IPS DF 6.9 (cell line): Measurements from ENCODE around the gene FNDC3B.
A peak's percentile ranks its signal among the peaks of the same experiment; 100 is the strongest.

Experiments
- DNase-seq: peaks from one replicate; pipeline ENCODE4 v3.0.0-alpha.2; 2013; ENCODE audit warnings: low read depth, low spot score
- H3K27ac ChIP-seq: one replicate; pipeline ENCODE4 v1.5.1; 2013; ENCODE audit warnings: low read length, control low read depth
- H3K27me3 ChIP-seq: 2 replicates; pipeline ENCODE4 v1.6.1; 2013; ENCODE audit warnings: mild to moderate bottlenecking, low read length; ENCODE audit not compliant: control insufficient read depth, insufficient read depth
- H3K36me3 ChIP-seq: 2 replicates; pipeline ENCODE4 v1.6.1; 2013; ENCODE audit warnings: low read length; ENCODE audit not compliant: control insufficient read depth, insufficient read depth
- H3K4me1 ChIP-seq: 2 replicates; pipeline ENCODE4 v1.6.1; 2013; ENCODE audit warnings: low read length; ENCODE audit not compliant: control insufficient read depth, insufficient read depth
- H3K4me3 ChIP-seq: 2 replicates; pipeline ENCODE4 v1.5.1; 2013; ENCODE audit warnings: mild to moderate bottlenecking, low read length
- H3K9me3 ChIP-seq: 2 replicates; pipeline ENCODE4 v1.6.1; 2013; ENCODE audit warnings: low read length, inconsistent platforms; ENCODE audit not compliant: control insufficient read depth, insufficient read depth
- WGBS: extraction: QIAGEN DNeasy Blood & Tissue Kit; methylation state at CpG from one replicate; pipeline ENCODE4 v1.1.7; 2013; ENCODE audit warnings: mixed read lengths, missing lambda C conversion rate; ENCODE audit not compliant: insufficient read length, insufficient coverage; 5-methylcytosine and 5-hydroxymethylcytosine counted together

FNDC3B gene

DNA sequence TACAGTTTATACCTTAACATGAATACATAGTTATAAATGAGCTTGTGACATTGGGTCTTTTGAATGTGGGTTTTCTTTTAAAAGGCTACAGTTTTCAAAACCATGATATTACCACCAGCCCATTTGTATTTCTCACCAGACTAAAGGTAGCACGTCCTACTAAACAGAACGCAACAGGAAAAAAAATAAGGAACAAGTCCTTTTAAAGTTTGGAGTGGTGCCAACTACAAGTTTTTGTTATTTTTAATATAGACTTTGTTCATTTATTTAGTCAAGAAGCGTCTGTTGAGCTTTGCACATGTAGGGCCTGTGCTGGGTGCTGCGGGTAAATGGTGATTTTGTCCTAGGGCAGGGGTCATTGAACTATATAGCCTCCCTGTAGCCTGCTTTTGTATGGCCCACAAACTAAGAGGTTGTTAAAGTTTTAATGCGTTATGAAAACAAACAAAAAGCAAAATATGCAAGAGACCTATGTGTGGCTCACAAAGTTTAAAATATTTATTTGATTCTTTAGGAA, 244.5 kb downstream of the FNDC3B start:
- Histone ChIP-seq H3K9me3 (no peaks in the 10 kb centered on the region), H3K4me3 (no peak overlapping the region), H3K27me3 (no peaks in the 10 kb centered on the region), H3K4me1 (no peaks in the 10 kb centered on the region), H3K36me3 (peaks cover 2% of the 10 kb centered on the region; the same call in 1 of the 2 replicates), H3K27ac (no peak overlapping the region)
- WGBS = no CpG with 5 or more reads among the region's 5 CpGs
- DNase-seq = no peak

DNA sequence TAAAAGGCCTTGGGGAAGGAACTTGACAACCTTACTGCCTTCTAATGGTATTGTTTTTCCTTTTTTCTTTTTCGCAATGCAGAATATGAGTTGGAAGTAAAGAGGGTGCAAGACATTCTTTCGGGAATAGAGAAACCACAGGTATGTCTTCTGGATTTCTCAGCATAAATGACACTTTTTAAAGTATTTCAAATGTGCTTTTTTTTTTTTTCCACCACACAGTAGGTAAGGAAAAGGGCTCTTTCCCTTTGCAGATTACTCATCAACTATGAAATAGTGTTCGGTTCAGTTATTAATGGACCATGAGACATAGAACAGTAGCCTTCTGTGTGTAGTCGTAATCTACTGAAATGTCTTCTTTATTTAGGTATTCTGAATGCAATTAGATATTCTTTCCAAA, 246.5 kb downstream of the FNDC3B start:
- Histone ChIP-seq H3K36me3 (peaks cover 2% of the 10 kb centered on the region; the same call in 1 of the 2 replicates), H3K27me3 (no peaks in the 10 kb centered on the region), H3K4me1 (no peaks in the 10 kb centered on the region), H3K27ac (no peak overlapping the region), H3K9me3 (no peaks in the 10 kb centered on the region), H3K4me3 (no peak overlapping the region)
- no CpG with 5 or more reads among the region's 4 CpGs for WGBS
- DNase-seq = no peak

DNA sequence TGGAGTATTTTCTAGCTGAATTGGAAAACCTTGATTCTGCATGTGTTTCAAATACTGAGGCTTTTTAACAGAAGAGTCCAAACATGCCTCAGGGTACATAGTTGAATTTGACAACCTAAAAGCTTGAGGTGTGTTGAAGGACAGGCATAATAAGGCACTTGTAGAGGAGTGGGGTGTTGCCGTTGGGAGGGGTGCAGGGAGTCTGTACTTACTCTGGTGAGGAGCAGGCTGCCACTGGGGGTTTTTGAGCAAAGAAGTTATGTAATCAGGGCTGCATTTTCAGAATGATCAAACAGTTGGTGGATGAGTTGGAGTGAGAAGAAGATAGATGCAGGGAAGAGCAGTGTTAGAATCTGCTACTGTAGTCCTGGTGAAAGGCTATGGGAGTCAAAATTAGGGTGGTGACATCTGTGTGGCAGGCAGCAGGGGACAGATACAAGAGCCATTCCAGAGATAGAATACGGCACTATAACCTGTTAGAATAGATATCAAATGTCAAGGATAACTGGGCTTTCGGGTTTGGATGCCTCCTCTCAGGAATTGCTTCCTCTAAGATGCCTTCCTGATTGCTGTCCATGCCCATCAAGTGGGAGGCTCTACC, 247.3 kb downstream of the FNDC3B start:
- Histone ChIP-seq H3K27ac (no peak overlapping the region), H3K36me3 (peaks cover 2% of the 10 kb centered on the region; the same call in 1 of the 2 replicates), H3K27me3 (no peaks in the 10 kb centered on the region), H3K4me3 (no peak overlapping the region), H3K4me1 (no peaks in the 10 kb centered on the region), H3K9me3 (no peaks in the 10 kb centered on the region)
- no CpG with 5 or more reads among the region's 3 CpGs for WGBS
- no peak for DNase-seq

DNA sequence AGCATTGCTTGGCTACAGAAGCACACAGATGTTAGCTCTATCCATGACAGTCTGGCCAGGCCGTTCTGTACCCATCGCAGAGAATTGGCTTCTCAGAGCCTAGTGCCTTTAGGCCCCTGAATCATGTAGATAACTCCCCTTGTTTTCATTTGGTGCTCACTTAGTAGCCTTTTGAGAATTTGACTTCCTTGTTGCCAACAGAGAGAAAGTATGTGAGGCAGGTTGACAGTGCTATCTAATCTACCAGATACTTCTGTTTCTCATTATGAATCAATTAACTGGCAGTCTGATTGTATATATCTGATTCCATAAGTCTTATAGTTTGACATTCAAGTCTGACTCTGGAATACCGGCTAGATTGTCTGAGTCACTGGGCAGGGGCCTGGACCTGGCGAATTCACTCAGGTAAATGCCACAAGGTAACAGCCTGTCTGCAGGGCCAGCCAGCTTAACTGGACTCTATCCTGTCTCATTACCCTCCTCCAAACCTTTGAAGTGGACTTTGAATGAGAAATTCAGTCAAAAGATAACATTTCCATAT, 248.6 kb downstream of the FNDC3B start:
- Histone ChIP-seq H3K36me3 (peaks cover 2% of the 10 kb centered on the region; the same call in 1 of the 2 replicates), H3K4me3 (no peak overlapping the region), H3K27me3 (no peaks in the 10 kb centered on the region), H3K9me3 (no peaks in the 10 kb centered on the region), H3K4me1 (no peaks in the 10 kb centered on the region), H3K27ac (no peak overlapping the region)
- no CpG with 5 or more reads among the region's 4 CpGs for WGBS
- DNase-seq = no peak

DNA sequence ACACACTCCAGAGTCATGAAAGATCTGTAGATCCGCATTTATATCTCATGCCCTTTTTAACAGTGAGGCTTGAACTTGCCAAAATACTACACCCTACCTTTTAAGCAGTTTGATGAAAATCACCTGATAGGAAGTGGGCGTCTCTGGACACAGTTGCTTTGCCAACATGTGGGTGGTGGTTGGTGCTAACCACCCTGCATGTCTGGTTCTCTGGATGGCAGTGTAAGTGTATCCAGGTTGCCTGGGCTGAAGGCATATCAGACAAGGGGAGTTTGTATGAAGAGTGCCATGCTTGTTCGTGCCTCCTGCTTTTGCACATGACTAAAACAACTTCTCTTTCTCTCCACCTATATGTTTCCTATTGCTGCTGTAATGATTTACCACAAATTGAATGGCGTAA, 249.3 kb downstream of the FNDC3B start:
- no peaks in the 10 kb centered on the region for H3K9me3 ChIP-seq
- WGBS = no CpG with 5 or more reads among the region's 4 CpGs
- no peak overlapping the region for H3K4me3 ChIP-seq
- H3K4me1 ChIP-seq = no peaks in the 10 kb centered on the region
- no peak for DNase-seq
- H3K36me3 ChIP-seq = peaks cover 2% of the 10 kb centered on the region; the same call in 1 of the 2 replicates
- no peak overlapping the region for H3K27ac ChIP-seq
- no peaks in the 10 kb centered on the region for H3K27me3 ChIP-seq

DNA sequence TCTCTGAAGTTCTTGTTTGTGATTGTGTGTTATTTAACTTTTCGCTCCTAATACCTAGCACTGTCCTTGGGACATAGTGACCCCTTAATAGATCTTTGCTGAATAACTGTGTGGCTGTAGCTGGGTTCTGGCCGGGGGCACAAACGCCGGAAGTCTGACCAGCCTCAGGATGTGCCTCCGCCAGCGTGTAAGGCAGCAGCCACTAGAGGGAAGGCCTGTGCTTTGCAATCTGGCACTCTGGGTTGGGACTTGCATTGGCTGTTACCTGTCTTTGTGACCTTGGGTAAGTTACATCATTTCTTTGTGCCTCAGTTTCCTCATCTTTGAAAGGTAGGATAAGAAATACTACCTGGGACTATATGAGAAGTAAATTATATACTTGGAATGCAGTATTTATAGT, 250.2 kb downstream of the FNDC3B start:
- peak; percentile 27 for DNase-seq
- Histone ChIP-seq H3K4me1 (no peaks in the 10 kb centered on the region), H3K27ac (no peak overlapping the region), H3K4me3 (no peak overlapping the region), H3K9me3 (no peaks in the 10 kb centered on the region), H3K27me3 (no peaks in the 10 kb centered on the region), H3K36me3 (peaks cover 2% of the 10 kb centered on the region; the same call in 1 of the 2 replicates)
- WGBS = no CpG with 5 or more reads among the region's 6 CpGs

DNA sequence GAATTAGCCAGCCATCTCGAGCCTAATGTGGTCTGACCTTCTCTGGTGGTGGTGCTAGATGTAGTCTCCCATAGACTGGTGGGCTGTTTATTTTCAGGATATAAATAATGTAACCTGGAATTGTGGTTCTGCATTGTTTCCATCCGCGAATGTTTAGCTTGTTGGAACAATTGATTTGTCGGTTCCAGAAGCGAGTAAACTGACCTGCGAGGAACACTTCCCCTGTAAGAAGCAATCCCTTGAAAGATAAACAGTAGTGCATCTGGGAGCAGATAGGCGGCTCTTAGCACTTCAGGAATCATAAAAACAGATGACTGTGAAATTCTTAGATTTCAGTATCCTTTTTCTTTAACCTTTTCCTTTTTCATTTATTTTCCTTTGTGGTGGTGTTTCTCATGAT, 251.1 kb downstream of the FNDC3B start:
- H3K27ac ChIP-seq = no peak overlapping the region
- no peak for DNase-seq
- no peaks in the 10 kb centered on the region for H3K4me1 ChIP-seq
- WGBS = no CpG with 5 or more reads among the region's 7 CpGs
- H3K27me3 ChIP-seq = no peaks in the 10 kb centered on the region
- peaks cover 2% of the 10 kb centered on the region; the same call in 1 of the 2 replicates for H3K36me3 ChIP-seq
- H3K9me3 ChIP-seq = no peaks in the 10 kb centered on the region
- H3K4me3 ChIP-seq = no peak overlapping the region

DNA sequence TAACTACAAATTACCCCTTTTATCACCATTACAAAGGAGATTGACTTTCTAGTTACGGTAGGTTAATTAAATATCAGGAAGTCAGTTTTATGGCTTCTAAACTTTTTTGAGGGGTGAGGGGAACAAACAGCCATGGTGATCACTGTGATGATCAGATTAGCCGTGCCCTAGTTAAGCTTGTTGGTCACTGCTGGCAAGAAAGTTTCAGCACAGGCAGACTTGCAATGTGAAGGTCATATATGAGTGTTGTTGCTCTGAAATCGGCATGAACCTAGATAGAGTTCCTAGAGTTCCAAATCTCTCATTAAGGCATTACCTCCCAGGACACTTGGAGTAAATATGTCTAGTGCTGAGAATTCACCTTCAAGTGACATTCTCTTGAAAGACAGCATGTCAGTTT, 252.3 kb downstream of the FNDC3B start:
- peaks cover 2% of the 10 kb centered on the region; the same call in 1 of the 2 replicates for H3K36me3 ChIP-seq

DNA sequence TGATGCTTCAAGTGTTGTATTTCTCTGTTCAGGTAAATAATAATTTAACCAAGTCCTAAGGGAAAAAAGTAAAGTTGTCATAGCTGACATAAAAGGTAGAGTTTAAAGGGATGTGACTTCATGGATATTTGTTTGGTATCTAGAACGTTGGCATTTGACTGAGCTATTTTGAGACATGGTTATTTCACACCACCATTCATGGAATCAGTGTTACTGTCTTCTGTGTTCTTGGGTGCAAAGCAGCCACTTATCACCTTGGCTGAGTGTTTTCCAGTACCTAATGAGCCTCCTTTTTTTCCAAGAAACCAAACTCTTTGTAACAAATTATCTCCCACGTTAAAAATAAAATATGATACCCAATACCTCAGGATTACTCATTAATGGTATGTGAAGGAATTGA, 253.0 kb downstream of the FNDC3B start:
- H3K4me1 ChIP-seq = no peaks in the 10 kb centered on the region
- WGBS = no CpG with 5 or more reads among the region's 2 CpGs
- H3K27ac ChIP-seq = no peak overlapping the region
- no peak for DNase-seq
- H3K27me3 ChIP-seq = no peaks in the 10 kb centered on the region
- no peaks in the 10 kb centered on the region for H3K9me3 ChIP-seq
- H3K4me3 ChIP-seq = no peak overlapping the region
- H3K36me3 ChIP-seq = no peaks in the 10 kb centered on the region; the same call in 1 of the 2 replicates

More for the DNA sequence above, 252.3 kb downstream of the FNDC3B start:
- Histone ChIP-seq H3K27me3 (no peaks in the 10 kb centered on the region), H3K4me3 (no peak overlapping the region), H3K9me3 (no peaks in the 10 kb centered on the region), H3K27ac (no peak overlapping the region), H3K4me1 (no peaks in the 10 kb centered on the region)
- no CpG with 5 or more reads among the region's 3 CpGs for WGBS
- no peak for DNase-seq

DNA sequence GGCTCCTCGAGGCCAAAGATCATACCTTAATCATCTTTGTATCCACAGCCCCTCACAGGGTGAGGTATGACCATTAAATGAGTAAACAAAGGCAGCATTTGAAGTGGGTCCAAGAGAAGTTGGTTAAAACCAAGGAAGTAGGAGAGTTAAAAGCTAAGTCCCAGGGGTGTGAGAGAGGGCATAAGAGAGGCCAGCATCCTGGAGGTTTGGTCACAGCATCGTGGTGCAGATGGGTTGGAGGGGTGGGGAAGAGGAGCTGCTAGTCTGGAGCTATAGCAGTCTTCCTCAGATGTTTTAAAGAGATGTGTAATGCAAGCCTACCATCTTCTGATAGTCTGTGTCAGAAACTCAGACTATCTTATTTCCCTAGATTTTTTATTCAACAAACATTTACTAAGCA, 253.7 kb downstream of the FNDC3B start:
- Histone ChIP-seq H3K9me3 (no peaks in the 10 kb centered on the region), H3K4me3 (no peak overlapping the region), H3K4me1 (no peaks in the 10 kb centered on the region), H3K36me3 (no peaks in the 10 kb centered on the region), H3K27me3 (no peaks in the 10 kb centered on the region), H3K27ac (no peak overlapping the region)
- DNase-seq = no peak
- no CpG with 5 or more reads among the region's 2 CpGs for WGBS
